Neutrophil (primary cell): ENCODE measurements around the gene STUB1.
A peak's percentile ranks its signal among the peaks of the same experiment; 100 is the strongest.

Source experiments
- H3K27ac ChIP-seq: fragments of 200-600 bp; sonication (generic); 2 replicates; pipeline ENCODE4 v1.5.1; 2016; ENCODE audit warnings: mild to moderate bottlenecking, moderate library complexity
- H3K27me3 ChIP-seq: fragments of 200-600 bp; sonication (generic); 2 replicates; pipeline ENCODE4 v1.6.0; 2016; ENCODE audit warnings: mild to moderate bottlenecking
- H3K36me3 ChIP-seq: fragments of 200-600 bp; sonication (generic); 2 replicates; pipeline ENCODE4 v1.5.1; 2017
- H3K4me1 ChIP-seq, 2 experiments: fragments of 200-600 bp in 1 of 2; sonication (generic) in 1 of 2; 1 replicate in 1 of 2; 2 replicates in 1 of 2; pipeline versions ENCODE4 v1.5.1 to v1.6.1; 2013 to 2016; ENCODE audit warnings: low read depth in 1 of 2, low read length in 1 of 2, mild to moderate bottlenecking in 1 of 2, moderate library complexity in 1 of 2; ENCODE audit not compliant: control insufficient read depth in 1 of 2, insufficient read depth in 1 of 2
- H3K4me3 ChIP-seq, 2 experiments: fragments of 200-600 bp in 1 of 2; sonication (generic) in 1 of 2; 1 replicate in 1 of 2; 2 replicates in 1 of 2; pipeline ENCODE4 v1.5.1; 2013 to 2016; ENCODE audit warnings: low read depth in 1 of 2, low read length in 1 of 2, mild to moderate bottlenecking in 1 of 2, moderate library complexity in 1 of 2
- H3K9me3 ChIP-seq: fragments of 200-600 bp; sonication (generic); 2 replicates; pipeline ENCODE4 v1.5.1; 2016
- CTCF ChIP-seq: fragments of 200-600 bp; sonication (generic); IDR thresholded peaks from 2 replicates; pipeline ENCODE4 v1.5.1; 2016; ENCODE audit warnings: antibody characterized with exemption

Gene STUB1

GRCh38 chr16:717450-718245 is 37.4 kb downstream of the STUB1 start:
- Histone ChIP-seq H3K4me3 (no peak overlapping the region), H3K36me3 (no peaks in the 10 kb centered on the region), H3K27me3 (peaks cover 80% of the 10 kb centered on the region), H3K4me1 (peaks cover 29 to 38% of the 10 kb centered on the region in 2 experiments), H3K9me3 (no peaks in the 10 kb centered on the region), H3K27ac (no peak overlapping the region)
- TF ChIP-seq CTCF: no peak

DNA sequence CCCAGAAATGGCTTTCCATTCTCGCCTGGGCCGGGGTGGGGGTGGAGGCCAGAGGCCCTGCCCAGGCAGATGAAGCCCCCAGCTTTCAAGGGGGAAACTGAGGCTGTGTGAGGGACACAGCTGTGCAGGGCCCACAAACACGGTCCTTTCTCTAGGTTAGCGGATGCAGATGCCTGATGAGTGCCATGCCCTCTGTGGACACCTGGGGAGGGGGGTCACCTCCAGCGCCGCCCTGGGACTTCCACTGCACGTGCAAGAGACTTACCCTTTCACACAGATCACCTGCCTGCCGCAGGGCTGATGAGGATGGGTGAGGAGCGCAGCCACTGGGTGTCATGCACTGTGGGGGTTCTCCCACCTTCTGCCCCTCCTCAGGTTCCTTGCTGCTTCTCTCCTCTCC is 38.2 kb downstream of the STUB1 start:
- Histone ChIP-seq H3K4me1 (peaks cover 29 to 38% of the 10 kb centered on the region in 2 experiments), H3K27ac (no peak overlapping the region), H3K27me3 (peaks cover 73% of the 10 kb centered on the region), H3K4me3 (no peak overlapping the region), H3K9me3 (no peaks in the 10 kb centered on the region), H3K36me3 (no peaks in the 10 kb centered on the region)
- no peak for TF ChIP-seq CTCF

DNA sequence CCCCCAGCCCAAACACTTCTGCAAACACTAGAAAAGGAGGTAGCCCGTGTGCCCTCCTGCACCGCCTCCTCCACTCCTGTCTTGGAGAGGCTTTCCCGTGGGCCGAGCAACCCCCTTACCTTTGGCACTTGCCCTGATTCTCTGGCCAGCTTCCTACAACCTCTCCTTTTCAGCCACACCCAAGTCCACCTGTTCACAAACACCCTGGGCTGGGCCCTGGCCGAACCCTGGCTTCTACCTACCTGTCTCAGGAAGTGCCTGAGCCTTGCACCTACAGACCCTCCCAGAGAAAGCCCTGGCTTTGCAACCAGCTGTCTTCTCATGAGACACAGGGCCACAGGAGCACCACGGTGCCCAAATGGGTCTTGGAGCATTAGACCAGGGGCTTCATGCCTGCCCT is 38.7 kb downstream of the STUB1 start:
- H3K27me3 ChIP-seq: peaks cover 68% of the 10 kb centered on the region
- no peaks in the 10 kb centered on the region for H3K36me3 ChIP-seq
- TF ChIP-seq CTCF: no peak
- H3K4me3 ChIP-seq: no peak overlapping the region
- no peak overlapping the region for H3K27ac ChIP-seq
- peaks cover 29 to 38% of the 10 kb centered on the region in 2 experiments for H3K4me1 ChIP-seq
- H3K9me3 ChIP-seq: no peaks in the 10 kb centered on the region

DNA sequence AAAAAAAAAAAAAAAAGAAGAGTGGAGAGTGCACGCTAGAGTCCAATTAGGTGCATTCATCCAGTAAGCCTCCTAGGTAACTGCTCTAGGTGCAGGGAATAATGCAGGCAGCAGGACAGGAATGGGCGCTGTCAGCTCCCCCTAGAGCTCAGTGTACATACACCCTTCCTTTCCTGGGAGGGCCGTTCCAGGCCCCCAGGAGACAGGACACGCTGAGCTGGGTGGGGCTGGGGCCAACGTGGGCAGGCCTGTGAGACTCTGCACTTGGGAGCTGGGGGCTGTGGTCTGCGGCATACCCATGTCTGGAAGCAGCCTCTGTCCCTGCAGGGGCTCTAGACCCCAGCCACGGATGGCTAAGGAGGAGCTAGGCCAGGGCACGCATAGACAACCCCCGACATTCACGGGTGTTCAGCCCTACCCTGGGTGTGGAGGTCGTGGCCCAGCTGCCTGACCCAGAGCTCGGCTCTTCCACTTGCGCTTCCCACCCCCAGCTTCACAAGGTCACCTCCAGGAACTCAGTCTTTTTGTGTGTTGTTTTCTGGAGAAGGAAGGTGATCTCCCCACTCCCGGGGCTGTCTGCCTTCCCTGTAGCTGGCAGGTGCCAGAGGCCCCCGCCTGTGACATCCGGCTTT is 39.7 kb downstream of the STUB1 start:
- TF ChIP-seq CTCF: no peak
- Histone ChIP-seq H3K9me3 (no peaks in the 10 kb centered on the region), H3K27ac (no peak overlapping the region), H3K36me3 (no peaks in the 10 kb centered on the region), H3K4me3 (peak overlapping the region; percentile 76 to 78), H3K4me1 (peaks cover 29 to 33% of the 10 kb centered on the region in 2 experiments), H3K27me3 (peaks cover 68% of the 10 kb centered on the region)

DNA sequence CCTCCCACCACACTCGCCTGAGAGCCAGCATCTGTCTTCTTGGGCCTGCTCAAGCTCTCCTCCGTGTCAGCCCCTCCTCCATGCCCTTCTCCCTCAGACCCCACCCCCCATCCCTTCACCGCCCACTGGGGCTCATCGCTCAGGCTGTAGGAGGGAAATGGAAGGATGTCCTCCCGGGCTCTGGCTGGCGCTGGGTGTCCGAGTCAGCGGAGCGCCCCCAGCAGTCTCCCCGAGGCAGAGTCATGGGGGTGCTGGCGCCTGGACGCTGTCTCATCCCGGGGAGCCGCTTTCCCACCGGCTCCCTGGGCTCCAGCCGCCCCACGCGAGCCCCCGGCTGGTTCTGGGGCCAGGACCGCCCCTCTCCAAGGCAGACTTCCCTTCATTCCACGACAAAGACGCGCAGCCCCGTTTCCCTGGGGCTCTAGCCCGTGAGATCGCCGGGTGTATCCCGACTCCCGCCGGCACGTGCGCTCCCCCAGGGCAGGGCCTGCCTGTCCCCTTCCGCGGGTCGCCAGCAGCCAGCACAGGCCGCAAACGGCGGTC is 40.3 kb downstream of the STUB1 start:
- Histone ChIP-seq H3K4me1 (peaks cover 25 to 29% of the 10 kb centered on the region in 2 experiments), H3K9me3 (no peaks in the 10 kb centered on the region), H3K4me3 (peak overlapping the region; percentile 76 to 78), H3K36me3 (no peaks in the 10 kb centered on the region), H3K27me3 (peaks cover 68% of the 10 kb centered on the region), H3K27ac (peak overlapping the region; percentile 69)
- no peak for TF ChIP-seq CTCF
